Kidney tubule cell (primary cell): Measurements from ENCODE around the gene TPX2.
"Not testable (repeated sequence)": the region's sequence is repeated elsewhere in the genome, so short reads cannot be mapped to it uniquely, and the experiment has no call there.

Experiments
- DNase-seq: peaks from one replicate; pipeline ENCODE4 v3.0.0-alpha.2; 2018; ENCODE audit warnings: low spot score

The TPX2 gene

DNA sequence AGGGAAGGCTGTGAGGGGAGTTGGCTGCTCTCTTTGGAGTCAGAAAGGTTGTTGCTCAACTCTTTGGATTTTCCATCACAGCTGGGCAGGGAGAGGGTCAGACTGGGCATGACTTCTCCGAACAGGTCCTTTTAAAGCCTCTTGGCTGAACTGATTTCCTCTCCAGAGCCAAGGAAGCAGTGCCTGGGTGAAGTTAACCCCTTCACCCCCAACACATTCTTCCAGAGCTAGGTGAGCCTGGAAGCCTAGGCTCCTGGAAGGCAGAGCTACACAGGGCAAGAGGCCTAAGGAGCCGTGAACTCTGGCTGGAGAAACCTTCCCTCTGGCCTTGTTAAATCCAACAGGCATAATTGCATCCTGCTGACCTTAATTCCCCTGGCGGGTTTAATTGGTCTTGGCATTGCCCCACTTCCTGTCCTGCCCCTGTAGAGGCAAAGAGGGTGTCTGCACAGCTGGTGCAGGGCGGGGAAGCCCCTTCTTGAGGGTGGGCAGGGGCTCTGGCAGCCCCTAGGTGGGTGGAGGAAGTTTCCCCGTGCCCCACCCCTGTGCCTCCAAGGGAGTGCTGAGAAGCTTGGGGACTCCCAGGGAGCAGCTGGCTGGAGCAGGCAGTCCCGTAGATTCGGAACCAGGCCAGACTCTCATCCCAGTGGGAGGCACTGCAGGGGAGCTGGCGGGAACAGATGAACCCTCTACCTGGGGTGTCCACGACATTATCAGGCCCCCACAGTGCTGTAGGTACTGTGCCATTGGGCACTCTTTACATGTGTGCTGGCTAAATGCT, 76.5 kb downstream of the TPX2 start:
- no peak for DNase-seq

GRCh38 chr20:31816221-31816620, 77.1 kb downstream of the TPX2 start:
- DNase-seq, result no peak

GRCh38 chr20:31817461-31817860, 78.4 kb downstream of the TPX2 start:
- no peak for DNase-seq

- no peak for DNase-seq
Observed at GRCh38 chr20:31818376-31818908, 79.4 kb downstream of the TPX2 start.

DNA sequence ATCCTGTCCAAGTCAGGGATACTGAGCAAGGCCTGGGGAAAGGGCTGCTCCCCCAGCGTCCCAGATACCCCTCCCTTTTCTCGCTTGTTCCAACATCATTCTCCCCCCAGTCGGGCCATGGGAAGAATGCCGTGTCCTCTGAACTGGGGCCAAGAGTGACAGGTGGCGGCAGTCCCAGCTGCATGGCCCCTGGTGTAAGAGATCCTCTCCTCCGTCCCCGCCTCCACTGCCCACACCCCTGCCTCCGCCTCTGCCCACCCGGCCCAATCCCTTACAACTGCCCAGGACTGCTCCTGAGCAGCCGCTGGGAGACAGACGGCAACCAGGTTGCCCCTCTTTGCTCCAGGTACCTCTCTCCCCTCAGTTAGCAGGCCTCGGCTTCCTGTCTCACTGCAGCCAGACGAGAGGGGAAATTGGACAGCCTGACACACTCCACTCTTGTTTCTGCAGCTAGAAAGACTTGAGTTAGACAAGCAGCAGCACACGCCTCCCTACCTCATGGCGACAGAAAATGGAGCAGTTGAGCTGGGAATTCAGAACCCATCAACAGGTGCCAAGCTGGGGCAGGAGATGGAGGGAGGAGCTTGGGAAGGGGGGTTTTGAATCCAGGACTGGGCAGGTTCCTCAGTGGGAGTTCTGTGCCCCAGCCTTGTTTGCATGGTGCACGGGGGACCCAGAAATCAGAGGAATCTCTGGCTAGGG, 80.1 kb downstream of the TPX2 start, which contains the start of gene MYLK2:
TSS of gene MYLK2 (plus strand) at position 274 of the 702 bp plus-strand sequence. CDS start at position 499, 225 bp downstream.
- no peak for DNase-seq

GRCh38 chr20:31820228-31820627, 81.1 kb downstream of the TPX2 start:
- no peak for DNase-seq

DNA sequence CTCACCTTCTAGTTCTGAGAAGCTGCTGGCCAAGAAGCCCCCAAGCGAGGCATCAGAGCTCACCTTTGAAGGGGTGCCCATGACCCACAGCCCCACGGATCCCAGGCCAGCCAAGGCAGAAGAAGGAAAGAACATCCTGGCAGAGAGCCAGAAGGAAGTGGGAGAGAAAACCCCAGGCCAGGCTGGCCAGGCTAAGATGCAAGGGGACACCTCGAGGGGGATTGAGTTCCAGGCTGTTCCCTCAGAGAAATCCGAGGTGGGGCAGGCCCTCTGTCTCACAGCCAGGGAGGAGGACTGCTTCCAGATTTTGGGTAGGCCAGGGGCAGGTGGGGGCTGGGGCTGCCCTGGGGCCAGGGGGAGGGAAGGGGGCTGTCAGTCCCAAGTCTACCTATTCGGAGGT, 82.3 kb downstream of the TPX2 start:
- DNase-seq, result no peak

DNA sequence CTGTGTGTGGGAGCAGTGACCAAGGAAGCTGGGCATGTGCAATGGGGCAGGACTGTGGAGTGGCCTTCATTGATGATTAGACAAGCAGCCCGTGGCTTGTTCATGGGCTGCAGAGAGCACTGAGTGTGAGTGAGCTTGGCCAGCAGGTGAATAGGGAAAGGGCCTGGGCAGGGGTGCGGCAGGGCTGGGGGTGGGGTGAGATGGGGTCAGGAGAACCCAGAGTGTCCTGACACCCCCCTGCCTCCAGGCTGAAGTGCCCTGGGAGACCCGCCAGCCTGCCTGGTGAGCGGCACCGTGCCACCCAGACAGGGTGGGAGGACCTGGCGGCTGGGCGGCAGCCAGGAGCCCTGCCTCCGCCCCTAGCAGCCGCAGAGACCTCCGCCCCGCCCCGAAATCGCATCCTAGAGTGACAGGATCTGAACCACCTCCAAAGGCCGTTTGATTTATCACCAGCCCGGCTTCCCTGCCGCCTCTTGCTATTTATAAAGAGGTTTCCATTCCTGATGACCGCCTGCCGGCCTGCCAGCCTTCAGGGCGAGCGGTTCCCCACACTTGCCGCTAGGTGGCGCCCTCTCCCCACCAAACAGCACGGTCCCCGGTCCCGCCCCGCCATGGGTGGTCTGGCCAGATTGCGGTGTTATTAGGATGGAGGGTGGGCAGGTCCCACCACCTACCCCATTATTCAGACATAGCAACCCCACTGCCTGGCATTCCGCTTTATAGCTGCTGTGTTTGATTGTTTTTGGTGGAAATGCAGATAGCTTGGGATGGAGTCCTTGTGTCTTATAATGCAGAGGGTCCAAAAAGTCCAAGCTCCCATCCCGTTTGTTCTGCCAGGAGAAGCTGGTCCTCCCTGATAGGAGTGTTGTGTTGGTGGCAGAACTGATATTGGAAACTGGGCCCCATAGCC, 83.6 kb downstream of the TPX2 start:
- DNase-seq, result peak; percentile 82

DNA sequence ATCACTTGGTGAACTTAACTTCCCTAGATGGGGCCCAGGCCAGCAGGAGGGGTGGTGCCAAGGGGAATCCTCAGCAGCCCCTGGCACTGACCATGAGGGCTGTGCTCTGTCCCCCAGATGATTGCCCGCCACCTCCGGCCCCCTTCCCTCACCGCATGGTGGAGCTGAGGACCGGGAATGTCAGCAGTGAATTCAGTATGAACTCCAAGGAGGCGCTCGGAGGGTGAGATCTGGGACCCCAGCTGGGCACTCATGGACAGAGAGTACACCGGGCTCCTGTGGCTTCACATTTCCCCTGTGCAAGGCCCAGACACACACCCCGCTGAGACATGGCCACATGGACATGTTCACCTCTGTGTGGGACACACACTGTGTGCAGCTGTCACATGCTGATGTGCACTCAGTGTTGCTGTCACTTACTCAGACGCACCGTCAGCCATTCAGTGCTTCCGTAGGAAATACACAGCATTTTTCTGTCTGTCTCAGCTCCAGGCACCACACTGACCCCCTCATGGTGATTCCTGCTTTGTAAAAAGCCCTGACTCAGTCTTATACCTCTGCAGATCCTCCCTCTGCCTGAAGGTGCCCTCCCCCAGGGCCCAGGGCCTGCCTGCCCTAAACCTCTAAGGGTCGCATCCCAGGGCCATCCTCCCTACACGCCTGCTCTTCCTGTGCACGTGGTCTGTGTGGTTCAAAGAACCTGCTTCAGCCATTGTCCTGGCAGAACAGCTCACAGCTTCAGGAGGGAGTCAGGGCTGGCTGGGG, 84.5 kb downstream of the TPX2 start:
- DNase-seq, result peak; percentile 39

DNA sequence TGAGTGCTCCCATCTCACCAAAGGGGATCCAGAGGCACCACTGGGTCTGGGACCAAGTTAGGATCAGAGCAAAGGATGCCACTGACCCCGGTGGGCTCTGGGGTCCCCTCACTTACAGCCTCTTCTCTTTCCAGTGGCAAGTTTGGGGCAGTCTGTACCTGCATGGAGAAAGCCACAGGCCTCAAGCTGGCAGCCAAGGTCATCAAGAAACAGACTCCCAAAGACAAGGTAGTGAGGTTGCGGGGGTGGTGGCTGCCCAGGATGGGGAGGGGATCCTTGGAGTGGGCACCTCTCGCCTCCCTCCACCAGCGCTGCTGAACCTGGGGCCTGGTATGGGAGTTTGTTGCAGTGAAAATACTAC, 85.0 kb downstream of the TPX2 start:
- DNase-seq, result no peak

- no peak for DNase-seq
Observed at GRCh38 chr20:31824554-31825313, 85.6 kb downstream of the TPX2 start.

DNA sequence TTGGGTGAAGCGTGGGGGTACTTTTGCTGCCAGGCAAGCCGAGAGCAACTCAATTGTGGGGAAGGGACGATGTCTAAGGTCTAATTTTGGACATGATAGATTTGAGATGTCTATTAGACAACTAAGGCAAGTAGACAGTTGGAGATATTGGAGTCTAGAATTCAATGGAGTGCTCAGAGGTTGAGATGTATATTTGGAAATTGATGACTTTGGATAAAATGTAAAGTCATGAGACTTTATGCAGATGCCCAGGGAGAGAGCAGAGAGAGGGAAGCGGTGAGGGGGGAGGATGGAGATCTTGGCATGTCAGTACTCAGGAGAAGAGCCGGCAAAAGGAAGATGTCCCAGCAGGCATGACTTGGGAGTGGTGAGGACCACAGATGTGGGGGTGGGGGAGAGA, 87.0 kb downstream of the TPX2 start:
- DNase-seq, result no peak

DNA sequence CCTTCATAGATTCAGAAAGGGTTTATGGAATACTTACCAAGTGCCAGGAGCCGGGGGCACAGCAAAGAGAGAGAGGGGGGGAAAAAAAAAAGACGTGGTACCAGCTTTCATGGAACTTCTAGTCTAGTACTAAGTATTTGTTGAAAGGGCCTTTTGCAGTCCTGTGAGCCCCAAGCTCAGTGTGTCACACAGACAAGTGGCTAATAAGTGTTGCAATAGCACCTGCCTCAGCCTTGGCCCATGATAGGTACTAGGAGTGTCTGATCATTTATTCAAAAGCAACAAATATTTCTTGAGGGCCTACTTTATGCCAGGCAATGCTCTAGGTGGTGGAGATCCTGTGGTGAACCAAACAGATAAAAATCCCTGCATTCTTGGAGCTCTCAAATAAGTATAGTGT, 88.0 kb downstream of the TPX2 start:
- no peak for DNase-seq

DNA sequence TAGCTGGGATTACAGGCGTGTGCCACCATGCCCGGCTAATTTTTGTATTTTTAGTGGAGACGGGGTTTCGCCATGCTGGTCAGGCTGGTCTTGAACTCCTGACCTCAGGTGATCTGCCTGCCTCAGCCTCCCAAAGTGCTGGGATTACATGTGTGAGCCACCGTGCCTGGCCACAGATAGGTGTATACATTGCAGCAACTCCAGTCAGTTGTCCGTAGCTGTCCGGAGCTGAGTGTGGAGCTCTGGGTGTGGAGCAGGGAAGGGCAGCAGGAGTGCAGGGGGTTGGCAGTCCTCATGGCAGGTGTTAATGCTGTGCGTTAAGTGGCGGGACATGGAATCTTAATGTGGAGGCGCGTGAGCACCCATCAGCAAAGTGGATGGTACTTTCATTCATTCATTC, 88.9 kb downstream of the TPX2 start:
- not testable (repeated sequence) for DNase-seq

GRCh38 chr20:31829731-31830130, 90.6 kb downstream of the TPX2 start:
- DNase-seq, result peak; percentile 41

- no peak for DNase-seq
Observed at GRCh38 chr20:31830406-31830981, 91.4 kb downstream of the TPX2 start.

DNA sequence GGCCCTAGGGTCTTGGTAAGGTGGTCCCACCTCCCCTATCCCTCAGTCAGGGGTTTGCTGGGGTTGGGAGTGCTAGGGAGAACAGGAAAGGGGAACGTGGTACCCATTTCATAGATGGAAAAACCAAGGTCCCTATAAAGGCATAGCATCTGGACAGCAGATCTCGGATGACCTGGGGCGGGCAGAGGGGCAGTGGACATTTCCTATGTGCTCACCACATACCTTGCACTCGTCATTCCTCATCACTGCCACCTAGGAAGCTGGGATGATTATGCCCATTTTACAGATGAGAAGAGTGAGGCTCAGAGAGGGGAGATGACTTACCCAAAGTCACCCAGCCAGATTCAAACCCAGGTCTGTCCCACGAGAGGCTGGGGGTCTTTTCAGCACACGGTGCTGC, 92.1 kb downstream of the TPX2 start:
- no peak for DNase-seq

DNA sequence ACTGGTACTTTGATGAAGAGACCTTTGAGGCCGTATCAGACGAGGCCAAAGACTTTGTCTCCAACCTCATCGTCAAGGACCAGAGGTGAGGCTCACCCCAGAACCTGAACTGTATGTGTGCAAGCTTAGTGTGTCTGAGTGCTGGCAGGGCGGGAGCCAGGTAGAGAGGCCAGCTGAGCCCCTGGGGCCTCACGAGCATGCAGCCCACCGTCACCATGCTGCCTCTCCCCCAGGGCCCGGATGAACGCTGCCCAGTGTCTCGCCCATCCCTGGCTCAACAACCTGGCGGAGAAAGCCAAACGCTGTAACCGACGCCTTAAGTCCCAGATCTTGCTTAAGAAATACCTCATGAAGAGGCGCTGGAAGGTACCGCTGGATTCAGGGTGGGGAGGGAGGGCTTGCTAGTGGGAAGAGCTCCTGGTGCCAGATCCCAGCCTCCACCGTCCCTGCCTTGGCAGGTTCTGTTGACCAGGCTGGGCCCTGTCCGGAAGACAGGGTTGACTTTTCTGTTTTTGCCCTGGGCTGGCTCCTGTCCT, 92.7 kb downstream of the TPX2 start:
- no peak for DNase-seq

DNA sequence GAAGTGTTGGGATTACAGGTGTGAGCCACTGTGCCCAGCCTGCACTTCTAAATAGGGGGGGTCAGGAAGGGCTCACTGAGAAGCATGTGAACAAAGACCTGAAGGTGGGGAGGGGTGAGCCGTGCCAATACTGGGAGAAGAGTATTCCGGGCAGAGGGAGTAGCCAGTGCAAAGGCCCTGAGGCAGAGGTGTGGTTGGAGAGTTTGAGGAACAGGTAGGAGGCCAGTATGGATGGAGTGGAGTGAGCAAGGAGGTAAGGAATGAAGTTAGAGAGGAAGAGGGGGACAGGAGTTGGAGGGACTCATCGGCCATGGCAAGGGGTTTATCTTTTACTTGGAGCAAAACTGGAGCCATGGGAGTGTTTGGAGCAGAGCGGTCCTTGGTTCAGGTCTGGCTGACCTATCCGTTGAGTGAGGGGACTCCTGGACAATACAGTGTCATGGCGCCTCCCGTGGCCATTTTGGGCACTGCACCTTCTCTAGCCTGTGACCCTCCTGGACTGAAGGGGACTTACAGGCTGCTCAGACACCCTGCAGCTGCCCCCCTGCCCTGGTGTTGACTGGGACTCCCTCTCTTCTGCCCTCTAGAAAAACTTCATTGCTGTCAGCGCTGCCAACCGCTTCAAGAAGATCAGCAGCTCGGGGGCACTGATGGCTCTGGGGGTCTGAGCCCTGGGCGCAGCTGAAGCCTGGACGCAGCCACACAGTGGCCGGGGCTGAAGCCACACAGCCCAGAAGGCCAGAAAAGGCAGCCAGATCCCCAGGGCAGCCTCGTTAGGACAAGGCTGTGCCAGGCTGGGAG, 94.2 kb downstream of the TPX2 start:
- DNase-seq, result peak; percentile 52
